ENCODE results near the gene EPOP. TPM values are rescaled to one million over a fixed set of nuclear protein-coding genes. Genes with fewer than 3 reads are reported as not detected.
A peak's percentile ranks its signal among the peaks of the same experiment; 100 is the strongest.

Gene EPOP
- total and polyA plus RNA-seq, 2 of the 13 experiments (the other 11 are each of a cell fraction or from before 2014, with no cell fraction given): 14.7 to 37.8 TPM

- TF ChIP-seq, protein P1, sequence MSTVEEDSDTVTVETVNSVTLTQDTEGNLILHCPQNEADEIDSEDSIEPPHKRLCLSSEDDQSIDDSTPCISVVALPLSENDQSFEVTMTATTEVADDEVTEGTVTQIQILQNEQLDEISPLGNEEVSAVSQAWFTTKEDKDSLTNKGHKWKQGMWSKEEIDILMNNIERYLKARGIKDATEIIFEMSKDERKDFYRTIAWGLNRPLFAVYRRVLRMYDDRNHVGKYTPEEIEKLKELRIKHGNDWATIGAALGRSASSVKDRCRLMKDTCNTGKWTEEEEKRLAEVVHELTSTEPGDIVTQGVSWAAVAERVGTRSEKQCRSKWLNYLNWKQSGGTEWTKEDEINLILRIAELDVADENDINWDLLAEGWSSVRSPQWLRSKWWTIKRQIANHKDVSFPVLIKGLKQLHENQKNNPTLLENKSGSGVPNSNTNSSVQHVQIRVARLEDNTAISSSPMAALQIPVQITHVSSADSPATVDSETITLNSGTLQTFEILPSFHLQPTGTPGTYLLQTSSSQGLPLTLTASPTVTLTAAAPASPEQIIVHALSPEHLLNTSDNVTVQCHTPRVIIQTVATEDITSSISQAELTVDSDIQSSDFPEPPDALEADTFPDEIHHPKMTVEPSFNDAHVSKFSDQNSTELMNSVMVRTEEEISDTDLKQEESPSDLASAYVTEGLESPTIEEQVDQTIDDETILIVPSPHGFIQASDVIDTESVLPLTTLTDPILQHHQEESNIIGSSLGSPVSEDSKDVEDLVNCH (CRISPR knock-in tag; IDR thresholded peaks at IDR 0.05): no peak
- TF ChIP-seq NKX3-1 (CRISPR knock-in tag; IDR thresholded peaks at IDR 0.05) (no peak), RFXAP (CRISPR knock-in tag; IDR thresholded peaks at IDR 0.05; ENCODE audit: borderline replicate concordance) (no peak), PRDM10 (CRISPR knock-in tag; IDR thresholded peaks at IDR 0.05; ENCODE audit: low read depth) (peak; percentile 66; the same call in 1 of the 2 replicates), CBX1 (IDR thresholded peaks at IDR 0.05; ENCODE audit: low read depth) (peak; percentile 78), FOXO4 (CRISPR knock-in tag; conservative IDR thresholded peaks at IDR 0.05) (no peak), ZNF598 (CRISPR knock-in tag; IDR thresholded peaks at IDR 0.05; ENCODE audit: borderline replicate concordance) (0 out of 2 replicates have a peak, but pooled peaks have one; percentile 31), RFXANK (CRISPR knock-in tag; IDR thresholded peaks at IDR 0.05) (no peak), BHLHE40 (IDR thresholded peaks at IDR 0.05; ENCODE audit: low read length) (peak; percentile 60; the same call in 1 of the 2 replicates), TOPORS (CRISPR knock-in tag; IDR thresholded peaks at IDR 0.05) (no peak), DNMT1 (CRISPR knock-in tag; IDR thresholded peaks at IDR 0.05) (0 out of 2 replicates have a peak, but pooled peaks have one; percentile 40), HOXD1 (CRISPR knock-in tag; IDR thresholded peaks at IDR 0.05) (no peak), HOMEZ (CRISPR knock-in tag; IDR thresholded peaks at IDR 0.05; ENCODE audit: low read depth) (0 out of 2 replicates have a peak, but pooled peaks have one; percentile 35), ZMYM3 (CRISPR knock-in tag; IDR thresholded peaks at IDR 0.05) (peak; percentile 98), ZBTB42 (CRISPR knock-in tag; IDR thresholded peaks at IDR 0.05) (no peak), IRF9 (CRISPR knock-in tag; IDR thresholded peaks at IDR 0.05; ENCODE audit: borderline replicate concordance) (0 out of 2 replicates have a peak, but pooled peaks have one; percentile 39)
- TF ChIP-seq, protein P2, sequence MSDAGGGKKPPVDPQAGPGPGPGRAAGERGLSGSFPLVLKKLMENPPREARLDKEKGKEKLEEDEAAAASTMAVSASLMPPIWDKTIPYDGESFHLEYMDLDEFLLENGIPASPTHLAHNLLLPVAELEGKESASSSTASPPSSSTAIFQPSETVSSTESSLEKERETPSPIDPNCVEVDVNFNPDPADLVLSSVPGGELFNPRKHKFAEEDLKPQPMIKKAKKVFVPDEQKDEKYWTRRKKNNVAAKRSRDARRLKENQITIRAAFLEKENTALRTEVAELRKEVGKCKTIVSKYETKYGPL (CRISPR knock-in tag; IDR thresholded peaks at IDR 0.05): no peak
Measured at GRCh38 chr17:38667099-38667786, 7.5 kb downstream of the EPOP start (continued).
